ENCODE data around the gene ABCC8. TPM values are rescaled to one million over a fixed set of nuclear protein-coding genes. Genes with fewer than 3 reads are reported as not detected.

Gene ABCC8
- polyA plus RNA-seq, 3 donors, result 0.71 to 1.1 (median 0.83) TPM

DNA sequence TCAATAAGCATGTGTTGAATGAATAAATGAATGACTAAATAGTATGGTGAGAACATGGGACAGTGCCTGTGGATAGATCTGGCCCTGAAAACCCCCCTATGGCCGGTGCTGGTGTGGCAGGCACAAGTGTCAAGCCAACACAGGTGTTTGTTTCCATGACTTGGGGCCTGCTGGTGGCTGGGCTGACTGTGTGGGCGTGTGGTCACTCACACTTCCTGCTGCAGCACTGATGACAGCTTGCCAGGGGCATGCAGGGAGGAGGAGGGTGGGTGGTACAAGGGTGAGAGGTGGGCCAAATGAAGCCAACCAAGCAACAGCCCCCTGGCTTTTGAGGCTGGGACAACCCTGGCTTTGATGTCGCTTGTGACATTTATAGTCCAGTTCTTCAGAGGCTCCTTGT lies 30.3 kb upstream of the ABCC8 start:
- no peak for DNase-seq (ENCODE audit: low read depth in 3 of 3, low spot score in 2 of 3)

GRCh38 chr11:17506314-17506713 lies 29.7 kb upstream of the ABCC8 start:
- no peak for DNase-seq (ENCODE audit: low read depth in 3 of 3, low spot score in 2 of 3)

DNA sequence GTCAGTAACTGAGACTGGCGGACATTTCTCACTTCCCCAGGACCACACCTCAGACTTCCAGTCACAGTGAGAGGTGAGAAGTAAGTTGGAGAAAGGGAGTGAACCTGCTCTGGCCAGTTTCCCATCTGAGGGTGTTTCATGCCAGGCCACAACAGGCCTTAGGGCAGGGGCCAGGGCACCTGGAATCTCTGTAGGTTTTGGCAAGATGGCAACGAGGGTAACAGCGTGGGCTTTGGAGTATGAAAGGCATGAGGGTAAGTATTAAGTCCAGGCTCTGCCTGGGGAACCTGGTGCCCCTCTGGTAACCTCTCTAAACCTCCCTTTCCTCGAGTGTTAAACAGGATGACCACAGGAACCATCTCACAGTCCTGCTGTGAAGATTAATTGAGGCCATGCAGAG lies 28.5 kb upstream of the ABCC8 start:
- DNase-seq (ENCODE audit: low read depth in 3 of 3, low spot score in 2 of 3), result no peak

DNA sequence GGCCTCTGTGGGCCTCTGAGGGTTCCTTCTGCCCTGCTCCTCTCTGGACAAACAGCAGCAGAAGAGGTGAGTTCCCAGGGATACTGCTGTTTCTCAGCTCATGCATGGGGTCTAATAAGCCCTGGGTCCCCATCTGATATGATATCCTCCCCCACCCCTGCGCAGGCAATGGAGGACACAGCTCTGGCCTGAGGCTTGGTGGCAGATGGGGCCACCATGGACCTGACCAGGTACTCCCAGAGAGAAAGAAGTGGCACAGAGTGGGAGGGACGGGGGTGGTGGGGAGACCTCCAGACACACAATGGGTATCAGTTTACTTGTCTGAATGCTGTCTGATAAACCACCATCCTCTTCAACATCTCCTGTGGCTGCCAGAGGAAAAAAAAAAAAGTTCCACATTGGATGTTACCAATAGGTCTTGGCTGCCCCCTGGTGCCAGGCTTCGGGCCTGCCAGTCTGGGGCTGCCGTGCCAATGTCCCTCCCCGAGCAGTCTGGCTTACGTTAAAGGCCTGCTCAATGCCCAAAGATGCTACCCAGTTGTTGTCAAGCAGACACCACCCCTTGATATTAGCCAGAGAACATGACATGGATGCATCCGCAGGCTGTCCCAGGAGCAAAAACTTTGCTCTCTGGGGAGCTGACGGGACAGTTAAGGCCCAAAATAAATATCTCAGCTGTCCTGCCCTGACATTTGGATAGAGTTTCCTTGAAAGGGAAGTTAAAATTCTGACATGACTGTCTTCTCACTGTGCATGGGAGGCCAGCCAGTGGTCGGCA lies 27.9 kb upstream of the ABCC8 start:
- peak in 1 of 3 donors; percentile 45 for DNase-seq (ENCODE audit: low read depth in 3 of 3, low spot score in 2 of 3)

GRCh38 chr11:17502630-17503029 lies 26.0 kb upstream of the ABCC8 start:
- no peak for DNase-seq (ENCODE audit: low read depth in 3 of 3, low spot score in 2 of 3)

- no peak for DNase-seq (ENCODE audit: low read depth in 3 of 3, low spot score in 2 of 3)
Measured at GRCh38 chr11:17500673-17501072, 24.0 kb upstream of the ABCC8 start.

- no peak for DNase-seq (ENCODE audit: low read depth in 3 of 3, low spot score in 2 of 3)
Measured at GRCh38 chr11:17498475-17498874, 21.8 kb upstream of the ABCC8 start.

DNA sequence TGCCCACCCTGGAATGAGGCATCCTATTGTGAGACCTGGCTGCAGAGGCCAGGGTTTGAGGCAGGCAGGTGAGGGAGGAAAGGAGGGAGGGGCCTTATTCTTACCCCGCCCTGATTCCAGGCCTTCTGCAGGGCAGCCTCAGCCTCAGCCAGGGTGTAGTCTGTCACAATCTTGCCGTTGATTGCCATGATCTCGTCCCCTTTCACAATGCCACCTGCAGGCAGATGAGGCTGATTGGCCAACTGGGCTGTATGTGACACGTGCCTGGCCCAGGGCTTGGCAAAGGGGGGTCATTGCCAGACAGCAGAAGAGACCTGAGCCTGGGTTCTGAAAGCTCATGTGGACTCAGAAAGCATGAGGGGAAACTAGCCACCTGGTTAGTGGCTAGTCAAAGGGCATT lies 21.4 kb upstream of the ABCC8 start:
- no peak for DNase-seq (ENCODE audit: low read depth in 3 of 3, low spot score in 2 of 3)

GRCh38 chr11:17496406-17496805 lies 19.8 kb upstream of the ABCC8 start:
- no peak for DNase-seq (ENCODE audit: low read depth in 3 of 3, low spot score in 2 of 3)

DNA sequence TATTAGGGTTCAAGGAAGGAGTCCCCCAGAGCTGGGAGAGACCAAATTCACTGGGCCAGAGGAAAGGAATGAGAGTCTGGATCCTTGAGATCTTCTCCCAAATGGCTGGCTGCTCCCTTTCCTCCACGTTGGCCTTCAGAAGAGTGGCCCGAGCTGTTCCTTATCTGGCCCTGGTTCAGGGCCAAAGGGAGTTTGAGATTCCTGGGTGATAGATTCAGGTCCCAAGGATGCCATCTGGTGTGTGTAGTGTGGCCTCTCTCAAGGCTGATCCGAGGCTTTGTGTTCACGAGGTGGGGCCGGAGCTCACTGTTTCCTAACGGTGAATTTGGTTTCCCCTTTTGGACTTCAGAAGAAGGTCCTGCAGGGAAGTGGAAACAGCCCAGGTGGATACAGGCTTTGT lies 17.4 kb upstream of the ABCC8 start:
- no peak for DNase-seq (ENCODE audit: low read depth in 3 of 3, low spot score in 2 of 3)

GRCh38 chr11:17490938-17491337 lies 14.3 kb upstream of the ABCC8 start:
- DNase-seq (ENCODE audit: low read depth in 3 of 3, low spot score in 2 of 3), result no peak

DNA sequence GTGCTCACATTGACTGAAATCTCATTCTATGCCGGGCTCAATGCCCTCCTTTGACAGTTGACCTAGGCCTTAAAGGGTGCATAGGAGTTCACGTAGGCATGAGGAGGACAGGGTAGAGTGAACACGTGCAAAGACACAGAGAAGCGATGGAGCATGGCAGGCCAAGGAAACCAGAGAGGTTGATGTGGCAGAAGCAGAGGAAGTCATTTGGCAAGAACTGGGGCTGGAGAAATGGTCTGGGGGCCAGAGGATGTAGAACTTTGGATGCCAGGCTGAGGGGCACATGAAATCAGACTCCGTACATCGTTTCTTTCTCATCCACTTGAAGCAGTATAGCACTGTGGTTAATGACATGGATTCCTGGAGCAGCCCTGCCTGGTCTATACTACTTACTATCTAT lies 13.6 kb upstream of the ABCC8 start:
- DNase-seq (ENCODE audit: low read depth in 3 of 3, low spot score in 2 of 3), result no peak

- no peak for DNase-seq (ENCODE audit: low read depth in 3 of 3, low spot score in 2 of 3)
Measured at GRCh38 chr11:17489751-17490150, 13.1 kb upstream of the ABCC8 start.

DNA sequence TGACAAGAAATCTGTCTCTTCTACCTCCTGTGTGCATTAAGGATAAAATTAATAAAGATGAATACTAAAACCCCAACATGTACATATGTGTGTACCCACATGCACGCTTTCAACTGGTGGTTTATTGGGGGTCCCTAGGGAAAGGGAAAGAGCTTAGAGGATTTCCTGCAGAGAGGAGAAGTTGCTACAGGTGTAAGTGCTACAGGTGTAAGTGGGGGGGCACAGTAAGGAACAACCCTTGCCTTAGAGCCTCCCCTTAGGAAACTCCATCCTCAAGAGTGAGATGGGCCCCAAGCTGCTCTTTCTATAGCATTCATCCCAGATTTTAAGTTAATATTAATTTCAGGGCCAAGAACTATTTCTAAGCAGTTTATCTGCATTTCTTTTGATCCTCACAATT lies 11.9 kb upstream of the ABCC8 start:
- no peak for DNase-seq (ENCODE audit: low read depth in 3 of 3, low spot score in 2 of 3)

- no peak for DNase-seq (ENCODE audit: low read depth in 3 of 3, low spot score in 2 of 3)
Measured at GRCh38 chr11:17486646-17487045, 10.0 kb upstream of the ABCC8 start.

DNA sequence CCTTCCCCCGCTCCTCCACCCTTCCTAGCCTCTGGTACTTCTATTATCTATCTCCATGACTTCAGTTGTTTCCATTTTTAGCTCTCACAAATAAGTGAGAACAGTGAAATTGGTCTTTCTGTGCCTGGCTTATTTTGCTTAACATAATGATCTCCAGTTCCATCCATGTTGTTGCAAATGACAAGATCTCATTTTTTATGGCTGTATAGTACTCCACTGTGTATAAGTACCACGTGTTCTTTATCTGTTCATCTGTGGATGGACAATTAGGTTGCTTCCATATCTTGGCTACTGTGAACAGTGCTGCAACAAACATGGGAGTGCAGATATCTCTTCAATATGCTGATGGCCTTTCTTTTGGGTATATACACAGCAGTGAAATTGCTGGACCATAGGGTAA lies 6.9 kb upstream of the ABCC8 start:
- no peak for DNase-seq (ENCODE audit: low read depth in 3 of 3, low spot score in 2 of 3)

DNA sequence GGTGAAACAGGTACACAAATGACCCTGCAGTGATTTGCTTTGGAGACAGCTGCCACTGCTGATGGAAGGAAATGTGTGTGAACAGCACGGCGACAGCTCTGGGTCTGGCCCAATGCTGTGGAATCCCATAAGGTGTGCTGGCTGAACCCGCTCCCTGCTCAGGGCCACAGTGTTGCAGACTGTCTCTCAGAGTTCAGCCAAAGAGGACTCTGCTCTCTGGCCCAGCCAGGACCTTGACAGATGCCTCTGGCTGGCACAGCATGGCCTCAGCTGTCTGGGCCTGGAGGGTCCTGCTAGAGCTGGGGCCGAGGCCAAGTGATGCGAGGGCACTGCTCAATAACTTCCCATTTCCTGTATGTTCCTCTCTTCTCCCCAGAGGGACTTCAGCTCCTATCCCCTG lies 5.3 kb upstream of the ABCC8 start:
- no peak for DNase-seq (ENCODE audit: low read depth in 3 of 3, low spot score in 2 of 3)

GRCh38 chr11:17479284-17480214 lies 2.9 kb upstream of the ABCC8 start:
- peak in 2 of 3 donors; percentile 54 to 59 for DNase-seq (ENCODE audit: low read depth in 3 of 3, low spot score in 2 of 3)

- no peak for DNase-seq (ENCODE audit: low read depth in 3 of 3, low spot score in 2 of 3)
Measured at GRCh38 chr11:17478070-17478469, 1.4 kb upstream of the ABCC8 start.

- no peak for DNase-seq (ENCODE audit: low read depth in 3 of 3, low spot score in 2 of 3)
Measured at GRCh38 chr11:17477361-17477760, 716 bp upstream of the ABCC8 start.

GRCh38 chr11:17477084-17477333 lies 364 bp upstream of the ABCC8 start:
- no peak for DNase-seq (ENCODE audit: low read depth in 3 of 3, low spot score in 2 of 3)

GRCh38 chr11:17475666-17476316 lies 854 bp downstream of the ABCC8 start:
- no peak for DNase-seq (ENCODE audit: low read depth in 3 of 3, low spot score in 2 of 3)
